PC-9 (cell line): Measurements from ENCODE around the gene TBX21.

Experiments
- CTCF ChIP-seq: fragments of 200-600 bp; sonication (generic); conservative IDR thresholded peaks from 2 replicates; pipeline ENCODE4 v1.6.1; 2017; ENCODE audit warnings: mixed run types, antibody characterized with exemption, mild to moderate bottlenecking, moderate library complexity
- EZH2 ChIP-seq: fragments of 200-600 bp; sonication (generic); IDR thresholded peaks from 2 replicates; pipeline ENCODE4 v1.8.0; 2017; ENCODE audit warnings: antibody characterized with exemption, low read depth

GRCh38 chr17:47736501-47737495 lies 3.8 kb downstream of the TBX21 start:
- TF ChIP-seq CTCF: no peak
- no peak for TF ChIP-seq EZH2
